ENCODE data around the gene HTD2. TPM values are rescaled to one million over a fixed set of nuclear protein-coding genes. Genes with fewer than 3 reads are reported as not detected.

HTD2 gene
- total RNA-seq, 1 experiment from 2014 or later, result 10.1 TPM

DNA sequence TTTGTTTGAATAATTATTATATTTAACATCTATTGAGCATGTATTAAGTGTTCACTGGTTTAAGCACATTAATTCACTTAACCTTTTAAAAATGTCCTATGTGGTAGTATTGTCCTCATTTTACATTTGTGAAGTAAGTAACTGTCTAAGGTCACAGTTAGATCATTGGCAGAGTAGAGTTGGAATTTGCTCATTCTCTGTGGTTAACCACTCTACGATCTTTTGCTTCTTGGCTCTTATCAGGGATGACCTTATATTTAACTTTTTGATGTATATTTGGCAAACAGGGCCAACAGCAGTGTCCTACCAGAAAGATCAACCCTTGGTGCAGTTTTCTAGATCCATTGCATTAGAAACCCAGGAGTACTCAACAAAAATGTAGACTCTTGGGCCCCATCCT lies 60.4 kb downstream of the HTD2 start:
- no peaks in the 10 kb centered on the region for H3K4me1 Mint-ChIP-seq (ENCODE audit: insufficient read depth, unreplicated experiment)
- no peak overlapping the region for H3K4me3 Mint-ChIP-seq (ENCODE audit: unreplicated experiment)
- ChIA-PET CTCF (interaction anchor here (0.6 to 1.2 kb wide), 2 partner anchors 33 to 165 kb away, joined by 3 to 4 read pairs; no protein-coding TSS in a partner anchor), POLR2A (no interaction called here)
- H3K27me3 Mint-ChIP-seq (ENCODE audit: insufficient read depth, unreplicated experiment), result no peaks in the 10 kb centered on the region
- TSS peak; percentile 4 for BruUV-seq (replicated peaks)
- no peak overlapping the region for H3K27ac Mint-ChIP-seq (ENCODE audit: low read depth, unreplicated experiment)
- no peak for DNase-seq (ENCODE audit: unreplicated experiment)
- TF ChIP-seq CTCF (IDR thresholded peaks at IDR 0.05; ENCODE audit: unreplicated experiment), result no peak
- H3K36me3 Mint-ChIP-seq (ENCODE audit: insufficient read depth, unreplicated experiment), result peaks cover 5% of the 10 kb centered on the region
- intact Hi-C loops (cut with micrococcal nuclease), result no loop called here
- no peaks in the 10 kb centered on the region for H3K9me3 Mint-ChIP-seq (ENCODE audit: unreplicated experiment)

DNA sequence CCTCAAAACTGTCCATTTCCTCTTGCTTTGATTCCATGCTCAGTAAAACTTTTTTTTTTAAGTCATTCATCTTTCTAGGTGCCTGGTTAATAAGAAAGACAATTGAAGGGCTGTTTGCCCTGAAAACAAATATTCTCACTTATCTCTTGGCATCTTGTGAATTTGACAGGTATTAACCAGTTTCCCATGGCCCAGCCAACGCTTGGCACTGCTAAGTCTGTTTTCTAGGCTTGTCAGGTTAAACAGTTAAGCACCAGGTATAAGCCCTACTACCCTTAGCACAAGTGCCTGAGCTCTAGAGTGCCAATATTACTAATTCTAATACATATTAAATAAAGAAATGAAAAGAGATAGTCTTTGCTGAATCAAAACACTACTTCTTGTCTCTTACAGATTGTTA lies 62.7 kb downstream of the HTD2 start:
- DNase-seq (ENCODE audit: unreplicated experiment), result no peak
- no TSS peak for BruUV-seq (replicated peaks)
- intact Hi-C loops (cut with micrococcal nuclease), result no loop called here
- no peaks in the 10 kb centered on the region for H3K27me3 Mint-ChIP-seq (ENCODE audit: insufficient read depth, unreplicated experiment)
- ChIA-PET CTCF (interaction anchor here (0.8 to 1.1 kb wide), 3 partner anchors 10 to 46 kb away, joined by 3 read pairs; no protein-coding TSS in a partner anchor), POLR2A (no interaction called here)
- H3K9me3 Mint-ChIP-seq (ENCODE audit: unreplicated experiment), result no peaks in the 10 kb centered on the region
- no peaks in the 10 kb centered on the region for H3K4me1 Mint-ChIP-seq (ENCODE audit: insufficient read depth, unreplicated experiment)
- H3K27ac Mint-ChIP-seq (ENCODE audit: low read depth, unreplicated experiment), result no peak overlapping the region
- H3K36me3 Mint-ChIP-seq (ENCODE audit: insufficient read depth, unreplicated experiment), result peaks cover 22% of the 10 kb centered on the region
- no peak for TF ChIP-seq CTCF (IDR thresholded peaks at IDR 0.05; ENCODE audit: unreplicated experiment)
- H3K4me3 Mint-ChIP-seq (ENCODE audit: unreplicated experiment), result no peak overlapping the region

Other genes starting within 250 kb of the HTD2 start
- gene DNASE1L3, start 95.5 kb upstream of the HTD2 start, total RNA-seq (2022), result not detected in 2 replicates
- 3.4 and 3.9 TPM in 2 replicates for gene ABHD6, start 68.7 kb upstream of the HTD2 start, total RNA-seq (2022)
- 19.0 and 20.0 TPM in 2 replicates for gene RPP14, start 275 bp upstream of the HTD2 start, total RNA-seq (2022)
- gene PXK, start 26.4 kb downstream of the HTD2 start, total RNA-seq (2022), result 55.1 and 62.2 TPM in 2 replicates
- gene PDHB, start 127.3 kb downstream of the HTD2 start, total RNA-seq (2022), result 52.2 and 62.2 TPM in 2 replicates
- 9.9 and 10.6 TPM in 2 replicates for gene KCTD6, start 185.6 kb downstream of the HTD2 start, total RNA-seq (2022)
- 4.3 and 14.4 TPM in 2 replicates for gene ACOX2, start 230.7 kb downstream of the HTD2 start, total RNA-seq (2022)